Bronchus fibroblast of lung (primary cell): ENCODE measurements around the gene C20orf141. TPM values are rescaled to one million over a fixed set of nuclear protein-coding genes. Genes with fewer than 3 reads are reported as not detected.

Experiments
- total RNA-seq: library from RNA; depleted of rRNA; stranded (reverse); fragments of >200 nt; gene quantifications from 2 replicates; pipeline ENCODE4 v1.2.3, GENCODE V29; 2015

Gene C20orf141
- total RNA-seq = not detected in 2 replicates

GRCh38 chr20:2814587-2815051, at the start of gene C20orf141:
Gene C20orf141, plus strand, starts transcription at chr20:2814987. Its CDS starts 198 bp downstream, at chr20:2815185.

GRCh38 chr20:2800521-2801285, 14.1 kb upstream of the C20orf141 start, which contains the start of gene CPXM1:
Gene CPXM1, minus strand, starts transcription at chr20:2800627. Its CDS starts 55 bp downstream, at chr20:2800572.

GRCh38 chr20:2816030-2816582, 1.3 kb downstream of the C20orf141 start, which contains the start of gene TMEM239:
Gene TMEM239, plus strand, starts transcription at chr20:2816364. Its CDS starts 191 bp downstream, at chr20:2816555.

GRCh38 chr20:2840138-2840966, 25.6 kb downstream of the C20orf141 start, which contains the start of the genes PCED1A and VPS16:
Gene PCED1A, minus strand, starts transcription at chr20:2840655. Its CDS starts 743 bp downstream, at chr20:2839912.
Gene VPS16, plus strand, starts transcription at chr20:2840745. Its CDS starts 30 bp downstream, at chr20:2840775.

Other genes with a start within 250 kb of the C20orf141 start
- gene NOP56, start 162.4 kb upstream of the C20orf141 start, total RNA-seq = 145 TPM in 2 replicates
- gene IDH3B, start 150.8 kb upstream of the C20orf141 start, total RNA-seq = 102 and 126 TPM in 2 replicates
- 0.34 and 0.45 TPM in 2 replicates for gene EBF4, start 122.2 kb upstream of the C20orf141 start, total RNA-seq
- gene CPXM1, start 14.4 kb upstream of the C20orf141 start, total RNA-seq = 4.5 and 5.6 TPM in 2 replicates
- not detected in 2 replicates for gene TMEM239, start 1.4 kb downstream of the C20orf141 start, total RNA-seq
- 13.8 and 21.7 TPM in 2 replicates for gene PCED1A, start 25.7 kb downstream of the C20orf141 start, total RNA-seq
- gene VPS16, start 25.8 kb downstream of the C20orf141 start, total RNA-seq = 35.3 and 38.5 TPM in 2 replicates
- gene PTPRA, start 58.5 kb downstream of the C20orf141 start, total RNA-seq = 31.1 and 31.3 TPM in 2 replicates
- gene GNRH2, start 228.6 kb downstream of the C20orf141 start, total RNA-seq = not detected in 2 replicates
- 74.9 and 89.9 TPM in 2 replicates for gene MRPS26, start 231.1 kb downstream of the C20orf141 start, total RNA-seq